ENCODE data around the gene IL17C. TPM values are rescaled to one million over a fixed set of nuclear protein-coding genes. Genes with fewer than 3 reads are reported as not detected.

The IL17C gene
- total RNA-seq, 1 donor from 2014 or later: 0.23 TPM

DNA sequence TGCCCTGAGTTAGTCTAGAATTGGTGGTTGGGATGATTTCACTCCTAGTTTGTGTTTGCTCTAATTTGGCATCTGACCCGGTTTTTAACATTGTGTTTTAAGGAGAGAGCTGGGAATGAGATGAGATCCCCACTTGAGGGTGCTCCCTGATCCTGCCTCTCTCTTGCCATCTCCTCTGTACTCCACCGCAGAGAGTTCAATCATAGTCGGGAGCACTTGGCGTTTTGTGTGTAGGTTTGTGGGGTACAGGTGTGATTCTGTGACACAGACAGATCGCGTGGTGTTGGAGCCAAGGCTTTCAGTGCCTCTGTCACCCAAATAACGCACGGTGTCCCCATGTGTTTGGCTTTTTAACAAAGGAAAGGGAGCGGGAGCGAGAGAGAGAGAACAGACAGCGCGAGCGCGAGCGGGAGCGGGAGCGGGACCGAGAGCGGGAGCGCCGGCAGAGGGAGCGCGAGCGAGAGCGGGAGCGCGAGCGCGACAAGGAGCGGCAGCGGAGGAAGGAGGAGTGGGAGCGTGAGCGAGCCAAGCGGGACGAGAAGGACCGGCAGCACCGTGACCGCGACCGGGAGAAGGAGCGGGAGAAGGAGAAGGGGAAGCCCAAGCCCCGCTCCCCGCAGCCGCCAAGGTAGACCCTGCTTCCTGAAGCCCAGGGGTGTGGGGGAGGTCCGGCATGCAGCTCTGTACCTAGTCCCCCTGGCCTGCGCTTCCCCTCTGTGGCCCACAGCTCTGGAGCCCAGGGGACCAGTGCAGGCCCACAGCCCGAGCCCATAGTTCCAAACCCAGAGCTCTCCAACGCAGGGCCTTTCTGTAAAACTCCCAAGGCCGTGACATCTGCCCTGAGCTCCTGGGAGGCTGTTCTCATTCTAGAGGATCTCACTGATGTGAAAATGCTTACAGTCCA, 27.2 kb upstream of the IL17C start:
- Mint-ChIP-seq H3K4me3 (no peak overlapping the region), H3K36me3 (ENCODE audit: low read depth) (peaks cover 8% of the 10 kb centered on the region), H3K27me3 (ENCODE audit: low read depth) (no peaks in the 10 kb centered on the region), H3K27ac (ENCODE audit: unreplicated experiment) (no peak overlapping the region), H3K4me1 (no peaks in the 10 kb centered on the region), H3K9me3 (no peaks in the 10 kb centered on the region)
- DNase-seq (ENCODE audit: low read depth, low spot score): no peak
- no peak for TF ChIP-seq CTCF (conservative IDR thresholded peaks at IDR 0.05)

GRCh38 chr16:88613293-88613692, 25.1 kb upstream of the IL17C start:
- TF ChIP-seq CTCF (conservative IDR thresholded peaks at IDR 0.05): no peak
- Mint-ChIP-seq H3K27me3 (ENCODE audit: low read depth) (no peaks in the 10 kb centered on the region), H3K4me3 (no peak overlapping the region), H3K9me3 (no peaks in the 10 kb centered on the region), H3K36me3 (ENCODE audit: low read depth) (peaks cover 8% of the 10 kb centered on the region), H3K27ac (ENCODE audit: unreplicated experiment) (no peak overlapping the region), H3K4me1 (peaks cover under 1% of the 10 kb centered on the region)
- DNase-seq (ENCODE audit: low read depth, low spot score): no peak

DNA sequence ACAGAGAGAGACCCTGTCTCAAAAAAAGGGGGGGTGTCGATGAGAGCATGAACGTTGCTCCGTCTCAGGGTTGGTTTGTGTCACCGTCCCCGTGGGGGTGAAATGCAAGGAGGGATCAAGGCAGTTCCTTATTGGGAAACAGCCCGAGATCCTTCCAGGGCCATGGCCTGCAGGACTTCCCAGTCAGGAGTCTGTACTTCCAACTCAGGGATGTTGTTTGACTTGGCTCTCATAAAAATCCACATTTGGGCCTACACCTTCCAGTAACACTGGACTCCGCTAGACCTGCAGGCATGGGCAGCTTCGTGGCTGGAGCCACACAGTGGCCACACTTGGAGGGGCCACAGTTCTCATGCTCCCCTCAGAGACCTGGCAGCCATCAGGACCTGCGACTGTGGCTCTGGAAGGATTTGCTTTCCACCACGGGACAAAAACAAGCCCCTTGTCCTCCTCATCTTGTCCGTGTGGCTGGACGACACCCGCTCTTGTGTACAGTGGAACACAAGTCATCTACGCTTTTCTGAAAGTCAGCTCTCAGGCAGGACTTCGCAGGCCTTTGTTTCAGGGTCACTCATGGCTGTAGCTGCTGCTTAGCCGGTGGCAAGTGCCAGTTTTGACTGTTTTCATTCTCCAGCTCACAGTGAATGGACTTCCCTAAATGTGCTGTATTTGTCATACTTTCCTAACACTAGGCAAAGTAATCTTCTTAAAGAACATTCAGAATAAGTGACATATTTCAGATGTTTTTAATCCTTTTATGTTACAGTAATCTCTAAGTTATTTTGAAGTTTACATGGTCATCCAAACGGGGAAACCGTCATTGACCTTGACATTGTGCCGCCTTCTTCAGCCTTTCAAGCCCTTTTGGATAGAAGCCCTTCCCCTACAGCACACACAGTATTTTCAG, 24.2 kb upstream of the IL17C start:
- no peak for DNase-seq (ENCODE audit: low read depth, low spot score)
- TF ChIP-seq CTCF (conservative IDR thresholded peaks at IDR 0.05): no peak
- Mint-ChIP-seq H3K36me3 (ENCODE audit: low read depth) (peaks cover 8% of the 10 kb centered on the region), H3K4me1 (peaks cover 9% of the 10 kb centered on the region), H3K27ac (ENCODE audit: unreplicated experiment) (no peak overlapping the region), H3K9me3 (no peaks in the 10 kb centered on the region), H3K4me3 (no peak overlapping the region), H3K27me3 (ENCODE audit: low read depth) (no peaks in the 10 kb centered on the region)

- DNase-seq (ENCODE audit: low read depth, low spot score): no peak
- H3K4me3 Mint-ChIP-seq: no peak overlapping the region
- H3K27ac Mint-ChIP-seq (ENCODE audit: unreplicated experiment): no peak overlapping the region
- peaks cover 9% of the 10 kb centered on the region for H3K4me1 Mint-ChIP-seq
- TF ChIP-seq CTCF (conservative IDR thresholded peaks at IDR 0.05): no peak
- no peaks in the 10 kb centered on the region for H3K27me3 Mint-ChIP-seq (ENCODE audit: low read depth)
- no peaks in the 10 kb centered on the region for H3K9me3 Mint-ChIP-seq
- H3K36me3 Mint-ChIP-seq (ENCODE audit: low read depth): peaks cover 5% of the 10 kb centered on the region
Observed at GRCh38 chr16:88614818-88615580, 23.4 kb upstream of the IL17C start.

GRCh38 chr16:88616320-88616719, 22.1 kb upstream of the IL17C start:
- no peak for TF ChIP-seq CTCF (conservative IDR thresholded peaks at IDR 0.05)

More at GRCh38 chr16:88616320-88616719, 22.1 kb upstream of the IL17C start:
- no peak for DNase-seq (ENCODE audit: low read depth, low spot score)
- H3K4me1 Mint-ChIP-seq: peaks cover 9% of the 10 kb centered on the region
- H3K9me3 Mint-ChIP-seq: no peaks in the 10 kb centered on the region
- no peaks in the 10 kb centered on the region for H3K27me3 Mint-ChIP-seq (ENCODE audit: low read depth)
- no peaks in the 10 kb centered on the region for H3K36me3 Mint-ChIP-seq (ENCODE audit: low read depth)
- H3K27ac Mint-ChIP-seq (ENCODE audit: unreplicated experiment): no peak overlapping the region
- no peak overlapping the region for H3K4me3 Mint-ChIP-seq

Measured in neural crest cell (in vitro differentiated cells).